ENCODE results near the gene DLG5. TPM values are rescaled to one million over a fixed set of nuclear protein-coding genes. Genes with fewer than 3 reads are reported as not detected.

The DLG5 gene
- total RNA-seq, 2 donors from 2014 or later, result 22.6 to 35.6 TPM

GRCh38 chr10:77791506-77791905 is 135.0 kb downstream of the DLG5 start:
- WGBS, 2 donors, result 83 to 92% methylated on average over 7 of the region's 7 CpGs
- peaks cover 0 to 11% of the 10 kb centered on the region in 2 donors for H3K36me3 ChIP-seq (replicated peaks in 1 of 2; ENCODE audit: insufficient read depth in 1 of 2, low read depth in 2 of 2)
- H3K27ac ChIP-seq, result no peak overlapping the region
- intact Hi-C loops (cut with DNase I), result no loop called here
- no peaks in the 10 kb centered on the region for H3K9me3 ChIP-seq
- DNase-seq, result no peak
- H3K4me3 ChIP-seq, result no peak overlapping the region
- no peaks in the 10 kb centered on the region for H3K4me1 ChIP-seq
- TF ChIP-seq POLR2A (IDR thresholded peaks at IDR 0.05) (no peak), CTCF (IDR thresholded peaks at IDR 0.05) (no peak)
- no peak for ATAC-seq
- no peaks in the 10 kb centered on the region for H3K27me3 ChIP-seq

- DNase-seq (no peak), ATAC-seq (no peak)
- H3K9me3 ChIP-seq, result no peaks in the 10 kb centered on the region
- no peak overlapping the region for H3K27ac ChIP-seq
- H3K4me1 ChIP-seq, result no peaks in the 10 kb centered on the region
- peaks cover 0 to 7% of the 10 kb centered on the region in 2 donors for H3K36me3 ChIP-seq (replicated peaks in 1 of 2; ENCODE audit: insufficient read depth in 1 of 2, low read depth in 2 of 2)
- TF ChIP-seq CTCF (IDR thresholded peaks at IDR 0.05) (no peak), POLR2A (IDR thresholded peaks at IDR 0.05) (no peak)
- intact Hi-C loops (cut with DNase I), result no loop called here
- no peaks in the 10 kb centered on the region for H3K27me3 ChIP-seq
- no peak overlapping the region for H3K4me3 ChIP-seq
- WGBS, 2 donors, result 97 to 100% methylated on average over 6 to 7 of the region's 7 CpGs
Observed at GRCh38 chr10:77789861-77790260, 136.7 kb downstream of the DLG5 start.

- no peaks in the 10 kb centered on the region for H3K9me3 ChIP-seq
- H3K27me3 ChIP-seq, result no peaks in the 10 kb centered on the region
- ATAC-seq (no peak), DNase-seq (no peak)
- peaks cover 0 to 7% of the 10 kb centered on the region in 2 donors for H3K36me3 ChIP-seq (replicated peaks in 1 of 2; ENCODE audit: insufficient read depth in 1 of 2, low read depth in 2 of 2)
- 94 to 99% methylated on average over 4 to 5 of the region's 5 CpGs for WGBS, 2 donors
- H3K4me3 ChIP-seq, result no peak overlapping the region
- intact Hi-C loops (cut with DNase I), result no loop called here
- no peaks in the 10 kb centered on the region for H3K4me1 ChIP-seq
- H3K27ac ChIP-seq, result no peak overlapping the region
- TF ChIP-seq POLR2A (IDR thresholded peaks at IDR 0.05) (no peak), CTCF (IDR thresholded peaks at IDR 0.05) (no peak)
Observed at GRCh38 chr10:77789016-77789415, 137.5 kb downstream of the DLG5 start.

GRCh38 chr10:77788496-77789010 is 138.0 kb downstream of the DLG5 start:
- Histone ChIP-seq H3K9me3 (no peaks in the 10 kb centered on the region), H3K36me3 (replicated peaks in 1 of 2; ENCODE audit: insufficient read depth in 1 of 2, low read depth in 2 of 2) (peaks cover 0 to 7% of the 10 kb centered on the region in 2 donors), H3K27me3 (no peaks in the 10 kb centered on the region), H3K4me1 (no peaks in the 10 kb centered on the region), H3K4me3 (no peak overlapping the region), H3K27ac (no peak overlapping the region)
- intact Hi-C loops (cut with DNase I), result no loop called here
- ATAC-seq (no peak), DNase-seq (no peak)
- TF ChIP-seq CTCF (IDR thresholded peaks at IDR 0.05) (no peak), POLR2A (IDR thresholded peaks at IDR 0.05) (no peak)
- WGBS, 2 donors, result 90 to 96% methylated on average over 7 to 11 of the region's 11 CpGs

- no peak overlapping the region for H3K27ac ChIP-seq
- TF ChIP-seq CTCF (IDR thresholded peaks at IDR 0.05) (no peak), POLR2A (IDR thresholded peaks at IDR 0.05) (no peak)
Observed at GRCh38 chr10:77787440-77787839, 139.1 kb downstream of the DLG5 start.

More at GRCh38 chr10:77787440-77787839, 139.1 kb downstream of the DLG5 start:
- Histone ChIP-seq H3K4me3 (no peak overlapping the region), H3K36me3 (replicated peaks in 1 of 2; ENCODE audit: insufficient read depth in 1 of 2, low read depth in 2 of 2) (peaks cover 0 to 4% of the 10 kb centered on the region in 2 donors), H3K9me3 (no peaks in the 10 kb centered on the region), H3K27me3 (no peaks in the 10 kb centered on the region), H3K4me1 (no peaks in the 10 kb centered on the region)
- ATAC-seq (no peak), DNase-seq (no peak)
- 90 to 94% methylated on average over 12 of the region's 12 CpGs for WGBS, 2 donors
- intact Hi-C loops (cut with DNase I), result no loop called here
